DMS153 (cell line): ENCODE data around the gene ZNF793.

Experiments used
- DNase-seq: peaks from one replicate; lab custom pipeline; 2025; lab: John Stamatoyannopoulos, UW

ZNF793 gene

GRCh38 chr19:37565370-37565669 lies 58.6 kb downstream of the ZNF793 start:
- no peak for DNase-seq

- DNase-seq = no peak
Measured at GRCh38 chr19:37572203-37572602, 65.5 kb downstream of the ZNF793 start.

GRCh38 chr19:37583340-37583739 lies 76.6 kb downstream of the ZNF793 start:
- no peak for DNase-seq
